ENCODE data around the gene SLC39A11. TPM values are rescaled to one million over a fixed set of nuclear protein-coding genes. Genes with fewer than 3 reads are reported as not detected.

Gene SLC39A11
- total and polyA plus RNA-seq, 2 of the 13 experiments (the other 11 are each of a cell fraction or from before 2014, with no cell fraction given): 17.2 to 31.5 TPM

- TF ChIP-seq HNF1A (IDR thresholded peaks at IDR 0.05; ENCODE audit: low read depth): peak; percentile 51
- peak; percentile 85 for TF ChIP-seq HNF1A (CRISPR knock-in tag; IDR thresholded peaks at IDR 0.05; ENCODE audit: borderline replicate concordance)
- no peak for TF ChIP-seq ZNF740 (CRISPR knock-in tag; IDR thresholded peaks at IDR 0.05)
- peak; percentile 53; the same call in 1 of the 2 replicates for TF ChIP-seq MED1 (CRISPR knock-in tag; IDR thresholded peaks at IDR 0.05)
- TF ChIP-seq ZBTB21 (CRISPR knock-in tag; IDR thresholded peaks at IDR 0.05): no peak
- no peak; the same call in 1 of the 2 replicates for TF ChIP-seq ZNF160 (CRISPR knock-in tag; IDR thresholded peaks at IDR 0.05)
- peak; percentile 77; the same call in 1 of the 2 replicates for TF ChIP-seq ZNF276 (CRISPR knock-in tag; IDR thresholded peaks at IDR 0.05; ENCODE audit: low read depth)
- TF ChIP-seq SNAI1 (CRISPR knock-in tag; IDR thresholded peaks at IDR 0.05; ENCODE audit: borderline replicate concordance): no peak
- TF ChIP-seq NR2C2 (CRISPR knock-in tag; IDR thresholded peaks at IDR 0.05; ENCODE audit: borderline replicate concordance): peak; percentile 28; the same call in 1 of the 2 replicates
- peak; percentile 88; the same call in 1 of the 2 replicates for TF ChIP-seq HNRNPL (IDR thresholded peaks at IDR 0.05; ENCODE audit: low read depth, low read length)
- peak; percentile 79 for TF ChIP-seq GMEB1 (CRISPR knock-in tag; IDR thresholded peaks at IDR 0.05; ENCODE audit: borderline replicate concordance)
- no peak for TF ChIP-seq ZNF367 (CRISPR knock-in tag; IDR thresholded peaks at IDR 0.05; ENCODE audit: borderline replicate concordance)
- TF ChIP-seq ZFP62 (CRISPR knock-in tag; IDR thresholded peaks at IDR 0.05): no peak
- TF ChIP-seq RFX5 (IDR thresholded peaks at IDR 0.05; ENCODE audit: low read depth, low read length): no peak
- TF ChIP-seq MLLT10 (CRISPR knock-in tag; IDR thresholded peaks at IDR 0.05): no peak
- TF ChIP-seq BCL3 (CRISPR knock-in tag; IDR thresholded peaks at IDR 0.05): peak; percentile 79; the same call in 1 of the 2 replicates
- no peak; the same call in 1 of the 2 replicates for TF ChIP-seq ZNF724P (CRISPR knock-in tag; IDR thresholded peaks at IDR 0.05; ENCODE audit: borderline replicate concordance)
- peak; percentile 99 for TF ChIP-seq MAX (IDR thresholded peaks at IDR 0.05)
- peak; percentile 98 for TF ChIP-seq ARNTL (CRISPR knock-in tag; IDR thresholded peaks at IDR 0.05)
These were observed at the start of gene SLC39A11 (continued) for GRCh38 chr17:73092523-73093135.

All from HepG2 (cell line).